Loucy (cell line): ENCODE results near the gene SMTNL2.
A peak's percentile ranks its signal among the peaks of the same experiment; 100 is the strongest.
"Not testable (repeated sequence)": the region's sequence is repeated elsewhere in the genome, so short reads cannot be mapped to it uniquely, and the experiment has no call there.

Experiments
- H2AFZ ChIP-seq: fragments of 200-600 bp; sonication (generic); 2 replicates; pipeline ENCODE4 v1.6.0; 2016; ENCODE audit warnings: antibody characterized with exemption, mild to moderate bottlenecking, low read length, moderate library complexity
- H3F3A ChIP-seq: fragments of 200-600 bp; 2 replicates; pipeline ENCODE4 v1.6.0; 2016; ENCODE audit warnings: antibody characterized with exemption, low read depth, mild to moderate bottlenecking
- H3K27me3 ChIP-seq: fragments of 200-600 bp; sonication (generic); 2 replicates; pipeline ENCODE4 v1.6.1; 2014; ENCODE audit warnings: low read length, mild to moderate bottlenecking; ENCODE audit not compliant: insufficient read depth, poor library complexity, severe bottlenecking
- H3K36me3 ChIP-seq: fragments of 200-600 bp; sonication (generic); 2 replicates; pipeline ENCODE4 v1.6.1; 2016; ENCODE audit warnings: low read length; ENCODE audit not compliant: insufficient read depth
- H3K4me1 ChIP-seq: fragments of 200-600 bp; sonication (generic); 2 replicates; pipeline ENCODE4 v1.5.1; 2014; ENCODE audit warnings: low read length, mild to moderate bottlenecking; ENCODE audit not compliant: insufficient read depth, poor library complexity, severe bottlenecking
- H3K4me2 ChIP-seq: fragments of 200-600 bp; sonication (generic); 2 replicates; pipeline ENCODE4 v1.6.0; 2014; ENCODE audit warnings: antibody characterized with exemption, low read length, low read depth, mild to moderate bottlenecking; ENCODE audit not compliant: poor library complexity, severe bottlenecking
- H3K4me3 ChIP-seq: fragments of 200-600 bp; sonication (generic); 2 replicates; pipeline ENCODE4 v1.5.1; 2014; ENCODE audit warnings: low read length, mild to moderate bottlenecking, mixed read lengths; ENCODE audit not compliant: poor library complexity, severe bottlenecking
- H3K79me2 ChIP-seq: fragments of 200-600 bp; sonication (generic); 2 replicates; pipeline ENCODE4 v1.6.1; 2014; ENCODE audit warnings: low read length; ENCODE audit not compliant: insufficient read depth
- H3K9ac ChIP-seq: fragments of 200-600 bp; sonication (generic); 2 replicates; pipeline ENCODE4 v1.6.0; 2014; ENCODE audit warnings: mild to moderate bottlenecking, low read depth, low read length, moderate library complexity; ENCODE audit not compliant: poor library complexity, severe bottlenecking
- H3K9me2 ChIP-seq: fragments of 200-600 bp; sonication (generic); replicated peaks from 2 replicates; pipeline ENCODE4 v1.6.1; 2016; ENCODE audit warnings: low read depth, low read length, mixed read lengths
- H3K9me3 ChIP-seq: fragments of 200-600 bp; sonication (generic); 2 replicates; pipeline ENCODE4 v1.6.1; 2014; ENCODE audit warnings: mild to moderate bottlenecking, antibody characterized with exemption, low read length, low read depth; ENCODE audit not compliant: insufficient read depth
- H4K20me1 ChIP-seq: fragments of 200-600 bp; sonication (generic); 2 replicates; pipeline ENCODE4 v1.6.0; 2014; ENCODE audit warnings: antibody characterized with exemption, low read length, mild to moderate bottlenecking; ENCODE audit not compliant: insufficient read depth, poor library complexity, severe bottlenecking
- CTCF ChIP-seq: fragments of 200-600 bp; sonication (generic); conservative IDR thresholded peaks from 2 replicates; pipeline ENCODE4 v1.5.1; 2014; ENCODE audit warnings: mild to moderate bottlenecking, antibody characterized with exemption, low read length
- EZH2phosphoT487 ChIP-seq: fragments of 200-600 bp; IDR thresholded peaks from 2 replicates; pipeline ENCODE4 v1.6.1; 2018; ENCODE audit warnings: antibody characterized with exemption, mild to moderate bottlenecking, moderate library complexity, borderline replicate concordance

The SMTNL2 gene

GRCh38 chr17:4623249-4623648 lies 38.9 kb downstream of the SMTNL2 start:
- no peaks in the 10 kb centered on the region for H3K36me3 ChIP-seq

GRCh38 chr17:4624451-4624911 lies 40.2 kb downstream of the SMTNL2 start:
- not testable (repeated sequence) for H3F3A ChIP-seq, H3K9me3 ChIP-seq, H3K4me2 ChIP-seq, H4K20me1 ChIP-seq, H3K36me3 ChIP-seq, H2AFZ ChIP-seq, H3K4me1 ChIP-seq, H3K4me3 ChIP-seq, H3K79me2 ChIP-seq, H3K27me3 ChIP-seq, H3K9me2 ChIP-seq, H3K9ac ChIP-seq

More at GRCh38 chr17:4623249-4623648, 38.9 kb downstream of the SMTNL2 start:
- no peaks in the 10 kb centered on the region for H3F3A ChIP-seq
- no peaks in the 10 kb centered on the region for H3K4me1 ChIP-seq
- H3K9me3 ChIP-seq: no peaks in the 10 kb centered on the region
- H3K27me3 ChIP-seq: no peaks in the 10 kb centered on the region
- no peaks in the 10 kb centered on the region for H4K20me1 ChIP-seq
- no peak overlapping the region for H3K4me2 ChIP-seq
- H3K9me2 ChIP-seq: no peaks in the 10 kb centered on the region
- H3K79me2 ChIP-seq: no peaks in the 10 kb centered on the region
- no peak overlapping the region for H2AFZ ChIP-seq
- TF ChIP-seq EZH2phosphoT487 (no peak), CTCF (no peak)
- H3K9ac ChIP-seq: no peak overlapping the region
- H3K4me3 ChIP-seq: no peak overlapping the region

- Histone ChIP-seq H3F3A (no peaks in the 10 kb centered on the region), H3K9ac (no peak overlapping the region), H4K20me1 (no peaks in the 10 kb centered on the region), H3K27me3 (no peaks in the 10 kb centered on the region), H3K4me1 (no peaks in the 10 kb centered on the region), H3K4me3 (no peak overlapping the region), H3K36me3 (no peaks in the 10 kb centered on the region), H3K4me2 (no peak overlapping the region), H3K79me2 (no peaks in the 10 kb centered on the region), H2AFZ (peak overlapping the region; percentile 6; the same call in 1 of the 2 replicates), H3K9me2 (no peaks in the 10 kb centered on the region), H3K9me3 (no peaks in the 10 kb centered on the region)
- TF ChIP-seq CTCF (no peak), EZH2phosphoT487 (no peak)
Observed at GRCh38 chr17:4625181-4625617, 40.9 kb downstream of the SMTNL2 start.

- H3K4me3 ChIP-seq: no peak overlapping the region
- H3F3A ChIP-seq: no peaks in the 10 kb centered on the region
- H3K9me3 ChIP-seq: no peaks in the 10 kb centered on the region
- H3K9me2 ChIP-seq: no peaks in the 10 kb centered on the region
- H3K36me3 ChIP-seq: no peaks in the 10 kb centered on the region
- TF ChIP-seq EZH2phosphoT487 (no peak), CTCF (no peak)
- H3K79me2 ChIP-seq: no peaks in the 10 kb centered on the region
- H3K4me2 ChIP-seq: no peak overlapping the region
- no peak overlapping the region for H2AFZ ChIP-seq
- H3K4me1 ChIP-seq: no peaks in the 10 kb centered on the region
- H3K9ac ChIP-seq: no peak overlapping the region
- H4K20me1 ChIP-seq: no peaks in the 10 kb centered on the region
- no peaks in the 10 kb centered on the region for H3K27me3 ChIP-seq
Observed at GRCh38 chr17:4626734-4627256, 42.5 kb downstream of the SMTNL2 start.
